Measurements from ENCODE around the gene KDELR1.

The KDELR1 gene

DNA sequence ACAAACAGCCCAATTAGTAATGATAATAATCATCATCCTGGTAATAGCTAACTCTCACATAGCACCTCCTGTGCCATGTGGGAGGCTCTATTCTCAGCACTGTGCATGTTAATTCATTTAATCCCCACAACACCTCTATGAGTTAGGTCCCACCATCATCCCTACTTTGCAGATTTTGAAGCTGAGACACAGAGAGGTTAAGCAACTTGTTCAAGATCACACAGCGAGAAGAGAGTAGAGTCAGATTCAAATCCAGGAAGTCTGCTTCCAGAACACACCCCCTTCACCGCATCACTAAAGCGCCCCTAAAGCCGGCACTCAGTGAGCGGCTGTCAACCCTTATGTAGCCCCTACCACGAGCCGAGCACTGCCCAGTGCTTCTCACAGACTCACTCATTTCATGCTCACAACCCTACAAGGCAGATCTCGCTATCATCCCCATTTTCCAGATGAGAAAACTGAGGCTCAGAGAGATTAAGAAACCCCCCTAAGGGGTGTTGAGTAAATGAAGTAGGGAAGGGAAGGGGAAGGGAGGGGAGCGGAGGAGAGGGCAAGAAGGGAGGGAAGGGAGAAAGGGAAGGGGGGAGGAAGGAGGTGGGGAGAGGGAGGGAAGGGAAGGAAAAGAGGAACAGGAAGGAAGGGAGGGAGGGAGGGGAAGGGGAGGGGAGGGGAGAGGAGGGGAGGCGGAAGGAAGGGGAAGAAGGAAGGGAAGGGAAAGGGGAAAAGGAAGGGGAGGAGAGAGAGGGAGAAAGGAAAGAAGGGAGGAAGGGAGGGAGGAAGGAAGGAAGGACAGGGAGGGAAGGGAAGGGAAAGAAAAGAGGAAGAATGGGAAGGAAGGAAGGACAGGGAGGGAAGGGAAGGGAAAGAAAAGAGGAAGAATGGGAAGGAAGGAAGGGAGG, 49.6 kb downstream of the KDELR1 start:
- no peak for DNase-seq

GRCh38 chr19:48340995-48341394, 50.4 kb downstream of the KDELR1 start:
- DNase-seq: peak; percentile 39

- no peak for DNase-seq
Observed at GRCh38 chr19:48338802-48339503, 52.4 kb downstream of the KDELR1 start.

DNA sequence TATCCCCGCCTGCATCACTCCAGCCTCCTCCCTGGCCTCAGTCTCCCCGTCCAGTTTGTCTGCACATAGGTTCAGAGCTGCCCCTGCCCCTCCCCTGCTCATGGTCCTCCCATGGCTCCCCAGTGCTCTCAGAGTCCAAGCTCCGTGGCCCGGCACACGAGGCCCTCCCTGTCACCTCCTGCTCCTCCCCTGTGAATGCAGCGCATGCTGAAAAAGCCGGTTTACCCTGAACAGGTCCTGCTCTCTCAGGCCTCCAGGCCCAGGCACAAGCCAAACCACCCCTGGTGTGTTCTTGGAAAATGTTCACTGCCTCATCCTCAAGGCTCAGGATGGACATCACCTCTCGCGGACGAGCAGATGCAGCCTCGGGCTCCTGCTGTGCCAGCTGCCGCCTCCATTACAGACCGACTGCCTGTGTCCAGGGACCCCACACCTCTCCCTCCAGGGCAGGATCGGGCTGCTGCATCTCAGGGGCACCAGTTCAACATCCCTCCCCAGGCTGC, 53.0 kb downstream of the KDELR1 start:
- DNase-seq: no peak

GRCh38 chr19:48333467-48334384, 57.6 kb downstream of the KDELR1 start:
- peak; percentile 92 for DNase-seq

GRCh38 chr19:48332662-48333466, 58.5 kb downstream of the KDELR1 start:
- peak; percentile 95 for DNase-seq
